RWPE1 (cell line): ENCODE measurements around the gene CAMKK1.

Experiments used
- CTCF ChIA-PET: fragments of 350-600 bp; sonication (Branson Sonifier 250); formaldehyde crosslinking; extraction: SDS; loops from one replicate; lab custom pipeline; 2021; lab: Yijun Ruan, JAX
- POLR2A ChIA-PET: fragments of 400-600 bp; formaldehyde crosslinking; extraction: SDS; loops from one replicate; lab custom pipeline; 2020; ENCODE audit warnings: antibody characterized with exemption; ENCODE audit not compliant: low non-redundant PET; lab: Yijun Ruan, JAX
- DNase-seq: peaks from one replicate; pipeline ENCODE4 v3.0.0; 2012; ENCODE audit warnings: low spot score
- H3K27ac ChIP-seq: fragments of 450-650 bp; 2 replicates; pipeline ENCODE4 v1.5.1; 2017
- TF ChIP-seq, protein P1 (sequence below): fragments of 450-650 bp; conservative IDR thresholded peaks from 2 replicates; pipeline ENCODE4 v1.5.1; 2017; ENCODE audit warnings: low read depth, mild to moderate bottlenecking

Gene CAMKK1

DNA sequence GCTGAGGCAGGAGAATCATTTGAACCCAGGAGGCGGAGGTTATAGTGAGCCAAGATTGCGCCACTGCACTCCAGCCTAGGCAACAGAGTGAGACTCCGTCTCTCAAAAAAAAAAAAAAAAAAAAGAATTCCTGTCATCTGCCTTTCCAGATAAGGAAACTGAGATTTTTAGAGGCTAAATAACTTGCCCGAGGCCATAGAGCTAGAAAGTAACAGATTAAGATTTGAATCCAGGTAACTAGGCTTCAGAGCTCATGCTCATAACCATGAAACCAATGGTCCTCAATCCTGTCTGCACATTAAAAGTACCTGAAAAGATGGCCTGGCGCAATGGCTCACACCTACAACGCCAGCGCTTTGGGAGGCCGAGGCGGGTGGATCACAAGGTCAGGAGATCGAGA is 56.3 kb downstream of the CAMKK1 start:
- TF ChIP-seq, protein P1, sequence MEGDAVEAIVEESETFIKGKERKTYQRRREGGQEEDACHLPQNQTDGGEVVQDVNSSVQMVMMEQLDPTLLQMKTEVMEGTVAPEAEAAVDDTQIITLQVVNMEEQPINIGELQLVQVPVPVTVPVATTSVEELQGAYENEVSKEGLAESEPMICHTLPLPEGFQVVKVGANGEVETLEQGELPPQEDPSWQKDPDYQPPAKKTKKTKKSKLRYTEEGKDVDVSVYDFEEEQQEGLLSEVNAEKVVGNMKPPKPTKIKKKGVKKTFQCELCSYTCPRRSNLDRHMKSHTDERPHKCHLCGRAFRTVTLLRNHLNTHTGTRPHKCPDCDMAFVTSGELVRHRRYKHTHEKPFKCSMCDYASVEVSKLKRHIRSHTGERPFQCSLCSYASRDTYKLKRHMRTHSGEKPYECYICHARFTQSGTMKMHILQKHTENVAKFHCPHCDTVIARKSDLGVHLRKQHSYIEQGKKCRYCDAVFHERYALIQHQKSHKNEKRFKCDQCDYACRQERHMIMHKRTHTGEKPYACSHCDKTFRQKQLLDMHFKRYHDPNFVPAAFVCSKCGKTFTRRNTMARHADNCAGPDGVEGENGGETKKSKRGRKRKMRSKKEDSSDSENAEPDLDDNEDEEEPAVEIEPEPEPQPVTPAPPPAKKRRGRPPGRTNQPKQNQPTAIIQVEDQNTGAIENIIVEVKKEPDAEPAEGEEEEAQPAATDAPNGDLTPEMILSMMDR: no peak
- POLR2A ChIA-PET: interaction anchor here (0.6 to 0.7 kb wide), 2 partner anchors 169 to 1119 kb away, joined by 3 to 10 read pairs; no protein-coding TSS in a partner anchor
- no peak for DNase-seq
- CTCF ChIA-PET: no interaction called here
- no peak overlapping the region for H3K27ac ChIP-seq

DNA sequence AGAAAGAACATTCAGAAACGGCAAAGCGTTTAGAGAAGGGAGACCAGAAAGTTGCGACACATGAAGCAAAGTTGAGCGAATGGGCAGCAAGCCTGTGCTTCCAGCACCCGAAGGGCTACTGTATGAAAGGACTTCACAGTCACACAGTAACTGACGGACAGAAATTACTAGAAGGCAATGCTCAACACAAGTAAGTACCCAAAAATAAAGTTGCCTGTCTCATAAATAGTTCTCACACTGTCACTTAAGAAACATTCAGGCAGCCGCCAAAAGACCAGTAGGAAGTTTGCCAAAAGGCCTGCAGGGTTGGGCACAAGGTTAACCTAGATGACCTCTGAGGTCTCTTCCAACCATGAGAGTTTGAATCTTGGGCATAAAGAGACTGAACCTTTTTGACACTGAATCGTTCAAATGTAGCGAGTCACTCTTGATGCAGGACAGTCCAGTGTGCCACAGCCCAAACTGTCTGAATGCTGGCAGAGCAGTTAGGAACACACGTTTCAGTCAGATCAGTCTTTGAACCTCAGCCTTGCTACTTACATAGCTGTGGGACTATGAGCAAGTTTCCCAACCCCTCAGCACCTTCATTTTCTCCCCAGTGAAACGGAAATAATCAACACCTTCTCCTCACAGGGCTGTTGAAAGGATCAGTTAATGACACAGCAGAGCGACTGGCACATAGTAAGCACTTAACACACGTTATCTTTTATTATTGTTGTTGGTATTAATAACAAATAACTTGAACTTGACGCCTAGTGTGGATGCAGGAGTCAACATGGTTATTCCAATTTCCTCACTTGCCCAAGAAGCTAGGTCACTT is 57.2 kb downstream of the CAMKK1 start:
- POLR2A ChIA-PET: interaction anchor here (0.6 kb wide), 1 partner anchor 169 kb away, joined by 3 read pairs; no protein-coding TSS in a partner anchor
- no peak overlapping the region for H3K27ac ChIP-seq
- CTCF ChIA-PET: no interaction called here

DNA sequence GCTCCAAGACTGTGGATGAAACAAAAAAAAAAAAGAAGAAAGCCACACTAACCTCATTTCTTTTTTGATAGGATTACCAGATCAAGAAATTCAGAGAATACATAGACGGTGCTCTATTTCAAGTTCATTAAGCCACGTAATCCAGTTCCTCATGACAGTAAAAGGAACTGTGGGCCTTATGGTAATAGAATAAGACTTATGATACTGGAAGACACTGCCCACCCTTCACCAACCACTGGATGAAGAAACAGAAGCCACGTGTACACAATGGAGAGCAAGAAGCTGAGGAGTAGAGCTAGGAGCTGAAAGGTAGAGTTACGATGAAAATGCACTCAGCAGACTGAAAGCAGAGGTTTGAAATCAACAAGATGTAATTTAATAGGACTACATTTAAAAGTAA is 58.0 kb downstream of the CAMKK1 start:
- H3K27ac ChIP-seq: no peak overlapping the region
- POLR2A ChIA-PET: no interaction called here
- TF ChIP-seq, protein P1: no peak
- CTCF ChIA-PET: no interaction called here
- no peak for DNase-seq

More for the DNA sequence above, 57.2 kb downstream of the CAMKK1 start:
- no peak for DNase-seq
- TF ChIP-seq, protein P1: no peak

DNA sequence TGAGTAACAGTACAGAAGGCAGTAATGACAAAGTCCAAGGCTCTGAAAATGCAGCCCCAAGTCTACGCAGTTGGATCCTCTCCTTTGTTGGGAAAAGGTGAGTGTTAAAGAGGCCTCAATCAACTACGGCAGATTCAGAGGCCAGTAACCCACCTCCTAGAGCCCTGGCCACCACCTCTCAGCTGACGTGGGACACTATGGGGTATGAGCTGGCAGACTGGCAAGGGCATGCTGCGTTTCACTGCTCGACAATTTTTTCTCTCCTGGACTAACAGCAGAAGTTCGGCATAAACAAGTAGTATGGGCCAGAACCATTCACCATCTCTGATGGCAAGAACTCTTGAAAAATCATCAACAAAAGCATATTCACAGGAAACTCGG is 64.0 kb downstream of the CAMKK1 start:
- H3K27ac ChIP-seq: no peak overlapping the region
- POLR2A ChIA-PET: no interaction called here
- CTCF ChIA-PET: no interaction called here
- DNase-seq: no peak
- TF ChIP-seq, protein P1: no peak

DNA sequence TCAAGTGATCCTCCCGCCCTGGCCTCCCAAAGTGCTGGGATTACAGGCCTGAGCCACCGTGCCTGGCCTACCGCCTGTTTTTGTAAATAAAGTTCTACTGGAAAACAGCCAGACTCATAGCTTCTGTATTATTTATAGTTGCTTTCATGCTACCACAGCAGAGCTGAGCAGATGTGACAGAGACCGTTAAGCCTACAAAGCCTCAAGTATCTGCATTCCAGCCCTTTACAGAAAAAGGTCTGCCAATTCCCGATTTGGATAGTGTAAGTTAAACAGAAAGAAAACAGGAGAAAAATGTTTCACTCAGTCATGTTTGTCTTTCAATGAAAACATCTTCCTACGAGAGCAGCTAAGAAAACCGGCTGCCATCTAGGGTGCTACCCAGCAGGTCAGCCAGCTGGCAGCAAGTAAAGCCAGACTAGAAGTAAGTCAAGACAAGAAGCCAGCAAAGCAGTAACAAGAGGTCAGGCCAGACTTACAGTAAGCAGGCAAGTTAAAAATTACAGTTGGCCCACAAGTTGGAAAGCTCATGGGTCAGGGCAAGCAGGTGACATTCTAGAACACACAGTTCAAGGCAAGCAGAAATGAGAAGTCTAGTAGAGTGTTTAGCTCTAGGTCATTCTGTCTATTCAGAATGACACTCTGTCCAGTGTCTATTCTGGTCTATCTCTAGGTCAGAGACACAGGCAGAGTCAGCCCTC is 64.6 kb downstream of the CAMKK1 start:
- H3K27ac ChIP-seq: no peak overlapping the region
- CTCF ChIA-PET: interaction anchor here (1.4 kb wide), 1 partner anchor 91 kb away, joined by 8 read pairs; no protein-coding TSS in a partner anchor
- TF ChIP-seq, protein P1: no peak
- no peak for DNase-seq
- POLR2A ChIA-PET: interaction anchor here (0.5 kb wide), 1 partner anchor 98 kb away, joined by 3 read pairs; no protein-coding TSS in a partner anchor

DNA sequence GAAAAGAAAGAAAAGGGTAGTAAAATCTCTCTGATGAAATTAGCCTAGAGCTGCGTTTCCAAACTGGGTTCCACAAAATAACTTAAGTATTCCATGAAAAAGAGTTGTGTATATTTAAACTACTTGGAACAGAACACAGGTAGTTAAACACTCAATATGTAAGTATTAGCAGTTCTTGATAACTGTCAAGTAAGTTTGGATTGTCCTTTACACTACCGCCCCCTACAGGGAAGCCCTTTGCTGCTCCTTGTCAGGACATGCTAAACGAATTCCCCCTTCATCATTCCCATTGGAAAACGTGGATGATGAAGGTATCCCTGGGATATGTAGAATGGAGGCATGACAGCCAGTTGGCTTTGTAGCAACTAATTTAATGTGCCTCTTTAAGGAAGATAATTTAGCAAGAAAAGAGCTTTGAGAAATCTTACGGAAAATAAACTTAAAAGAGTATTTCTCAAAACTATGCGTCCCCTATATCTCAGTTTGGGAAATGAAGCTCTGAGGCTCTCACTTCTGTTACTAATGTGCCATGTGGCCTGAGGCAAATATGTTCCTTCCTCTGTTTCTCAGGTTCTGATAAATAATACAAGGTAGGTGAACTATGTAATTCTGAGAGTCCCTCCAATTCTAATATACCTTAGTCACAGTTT is 65.6 kb downstream of the CAMKK1 start:
- no peak overlapping the region for H3K27ac ChIP-seq
- peak; percentile 42 for DNase-seq
- POLR2A ChIA-PET: no interaction called here
- TF ChIP-seq, protein P1: peak; percentile 47
- CTCF ChIA-PET: interaction anchor here (0.5 to 2.7 kb wide), 10 partner anchors 10 to 98 kb away, joined by 3 to 9 read pairs (median 3); no protein-coding TSS in a partner anchor
